ENCODE results near the gene CRIM1. TPM values are rescaled to one million over a fixed set of nuclear protein-coding genes. Genes with fewer than 3 reads are reported as not detected.
A peak's percentile ranks its signal among the peaks of the same experiment; 100 is the strongest.

The CRIM1 gene
- total RNA-seq, 1 donor from 2014 or later = 35.3 TPM

DNA sequence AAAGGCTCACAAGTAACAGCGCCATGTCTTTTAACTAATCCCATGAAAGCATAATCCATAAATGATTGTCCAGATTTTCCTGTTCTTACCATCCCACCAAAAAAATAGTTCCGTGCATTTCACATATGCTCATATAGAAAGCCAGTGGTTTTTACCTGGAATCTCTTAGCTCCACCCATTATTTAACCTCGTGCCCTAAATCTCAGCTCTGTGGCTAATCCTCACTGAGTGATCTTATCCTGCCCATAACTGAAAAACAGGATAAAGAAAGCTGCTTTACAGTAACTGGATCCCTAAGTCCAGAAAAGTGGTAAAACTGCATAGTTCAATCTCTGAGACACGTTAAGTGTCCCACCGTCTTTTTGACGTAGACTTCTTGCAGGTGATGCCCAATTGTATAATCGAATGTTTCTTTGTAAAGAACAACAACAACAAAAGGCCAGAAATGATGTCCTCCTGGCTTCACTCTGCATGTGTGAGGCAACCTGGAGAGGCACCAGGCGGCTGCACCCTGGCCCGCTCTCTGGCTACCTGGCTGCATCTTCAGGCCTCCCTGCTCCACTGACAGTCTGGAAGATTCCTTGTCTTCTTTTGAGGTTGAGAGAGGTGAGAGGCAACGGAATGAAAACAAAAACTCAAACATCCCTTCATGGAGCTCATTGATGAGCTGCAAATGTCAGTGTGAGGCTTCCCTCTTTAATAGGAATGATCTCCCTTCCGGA is 203.8 kb downstream of the CRIM1 start:
- H3K36me3 ChIP-seq (ENCODE audit: control insufficient read depth, insufficient read depth, low read length) = peaks cover 4% of the 10 kb centered on the region
- no peak for FAIRE-seq
- no peak for TF ChIP-seq CTCF (IDR thresholded peaks at IDR 0.05; ENCODE audit: insufficient read depth, low read length, severe bottlenecking)
- no peak for DNase-seq (ENCODE audit: low read depth)
- no peaks in the 10 kb centered on the region for H3K27me3 ChIP-seq (ENCODE audit: control insufficient read depth, insufficient read depth, low read length)
- no peak overlapping the region for H3K4me3 ChIP-seq (ENCODE audit: low read depth, low read length)

DNA sequence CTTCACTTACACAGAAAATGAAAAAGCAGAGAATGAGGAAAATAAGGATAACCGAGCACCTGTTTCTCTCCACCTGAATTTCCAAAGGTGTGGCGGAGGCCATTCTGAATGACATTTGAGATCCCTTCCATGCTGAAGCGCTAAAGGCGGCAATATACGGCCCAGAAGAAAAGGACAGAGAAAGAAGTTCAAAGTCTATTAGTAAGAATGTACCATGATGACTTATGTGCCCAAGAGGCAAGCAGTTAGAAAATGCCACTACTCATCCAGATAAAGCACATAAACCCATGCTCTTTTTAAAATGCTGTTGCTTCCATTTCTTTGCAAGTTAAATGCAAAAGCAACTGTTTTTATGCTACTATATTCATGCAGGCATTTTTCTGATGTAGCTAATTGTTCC is 205.1 kb downstream of the CRIM1 start:
- no peak for TF ChIP-seq CTCF (IDR thresholded peaks at IDR 0.05; ENCODE audit: insufficient read depth, low read length, severe bottlenecking)
- no peak for FAIRE-seq
- Histone ChIP-seq H3K4me3 (ENCODE audit: low read depth, low read length) (no peak overlapping the region), H3K27me3 (ENCODE audit: control insufficient read depth, insufficient read depth, low read length) (no peaks in the 10 kb centered on the region), H3K36me3 (ENCODE audit: control insufficient read depth, insufficient read depth, low read length) (peaks cover 4% of the 10 kb centered on the region)
- DNase-seq (ENCODE audit: low read depth) = no peak

- DNase-seq (ENCODE audit: low read depth) = peak; percentile 91
- no peak for TF ChIP-seq CTCF (IDR thresholded peaks at IDR 0.05; ENCODE audit: insufficient read depth, low read length, severe bottlenecking)
- H3K27me3 ChIP-seq (ENCODE audit: control insufficient read depth, insufficient read depth, low read length) = no peaks in the 10 kb centered on the region
- no peak overlapping the region for H3K4me3 ChIP-seq (ENCODE audit: low read depth, low read length)
- peaks cover 4% of the 10 kb centered on the region for H3K36me3 ChIP-seq (ENCODE audit: control insufficient read depth, insufficient read depth, low read length)
- FAIRE-seq = peak; percentile 75
Measured at GRCh38 chr2:36561237-36561944, 205.8 kb downstream of the CRIM1 start.

DNA sequence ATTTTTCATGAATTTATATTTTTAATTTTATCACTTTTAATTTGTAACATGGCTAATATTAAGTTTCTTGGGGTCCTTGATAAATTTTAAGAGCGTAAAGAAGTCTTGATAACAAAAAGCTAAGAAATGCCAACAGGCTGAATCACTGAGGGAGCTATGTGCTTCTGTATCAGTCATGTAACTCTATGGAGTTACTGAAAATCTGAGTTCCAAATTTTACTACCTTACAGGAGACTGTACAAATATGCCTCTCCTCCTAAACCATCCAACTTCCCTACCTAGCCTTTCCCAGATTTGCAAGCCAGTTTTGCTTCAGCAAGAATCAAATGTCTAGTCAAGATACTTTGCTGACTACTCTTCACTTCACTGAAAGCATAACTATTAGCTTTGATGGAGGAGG is 206.7 kb downstream of the CRIM1 start:
- H3K27me3 ChIP-seq (ENCODE audit: control insufficient read depth, insufficient read depth, low read length) = no peaks in the 10 kb centered on the region
- FAIRE-seq (no peak), DNase-seq (ENCODE audit: low read depth) (peak; percentile 71)
- no peak overlapping the region for H3K4me3 ChIP-seq (ENCODE audit: low read depth, low read length)
- peaks cover 5% of the 10 kb centered on the region for H3K36me3 ChIP-seq (ENCODE audit: control insufficient read depth, insufficient read depth, low read length)
- TF ChIP-seq CTCF (IDR thresholded peaks at IDR 0.05; ENCODE audit: insufficient read depth, low read length, severe bottlenecking) = no peak

GRCh38 chr2:36562973-36563532 is 207.5 kb downstream of the CRIM1 start:
- Histone ChIP-seq H3K4me3 (ENCODE audit: low read depth, low read length) (no peak overlapping the region), H3K27me3 (ENCODE audit: control insufficient read depth, insufficient read depth, low read length) (no peaks in the 10 kb centered on the region), H3K36me3 (ENCODE audit: control insufficient read depth, insufficient read depth, low read length) (peaks cover 5% of the 10 kb centered on the region)
- DNase-seq (ENCODE audit: low read depth) (peak; percentile 47), FAIRE-seq (no peak)
- TF ChIP-seq CTCF (IDR thresholded peaks at IDR 0.05; ENCODE audit: insufficient read depth, low read length, severe bottlenecking) = no peak

Measured in bronchial epithelial cell (primary cell).